PC-9 (cell line): ENCODE data around the gene GSN. TPM values are rescaled to one million over a fixed set of nuclear protein-coding genes. Genes with fewer than 3 reads are reported as not detected.

Experiments
- BruUV-seq: library from RNA; stranded (reverse); fragments of 400-500 nt; replicated peaks from 2 replicates; lab custom pipeline; 2021; lab: Mats Ljungman, UMichigan
- CTCF ChIA-PET: fragments of 300-600 bp; sonication (Branson Sonifier 250); formaldehyde crosslinking; loops from one replicate; lab custom pipeline; 2022; ENCODE audit warnings: antibody characterized with exemption; lab: Charles Lee
- POLR2A ChIA-PET: fragments of 300-600 bp; sonication (Branson Sonifier 250); formaldehyde crosslinking; loops from one replicate; lab custom pipeline; 2022; ENCODE audit warnings: antibody characterized with exemption; ENCODE audit not compliant: unreplicated experiment; lab: Charles Lee
- DNase-seq, 2 experiments: peaks; one replicate each; pipeline versions ENCODE4 v3.0.0 to v3.0.0-alpha.2; 2015 to 2022; ENCODE audit warnings: mixed read lengths in 1 of 2
- H2AFZ ChIP-seq: fragments of 200-600 bp; sonication (generic); 2 replicates; pipeline ENCODE4 v1.8.1; 2017; ENCODE audit warnings: antibody characterized with exemption
- H3F3A ChIP-seq: fragments of 200-600 bp; sonication (generic); 2 replicates; pipeline ENCODE4 v1.8.1; 2017; ENCODE audit warnings: antibody characterized with exemption, mild to moderate bottlenecking, low read depth; ENCODE audit not compliant: insufficient read depth
- H3K27ac ChIP-seq: fragments of 200-600 bp; sonication (generic); 2 replicates; pipeline ENCODE4 v1.6.1; 2016; ENCODE audit warnings: mixed run types
- H3K27me3 ChIP-seq: fragments of 200-600 bp; sonication (generic); 2 replicates; pipeline ENCODE4 v1.6.1; 2016; ENCODE audit warnings: low read depth, mixed run types; ENCODE audit not compliant: insufficient read depth
- H3K36me3 ChIP-seq: fragments of 200-600 bp; sonication (generic); 2 replicates; pipeline ENCODE4 v1.6.1; 2016; ENCODE audit warnings: low read depth, mixed run types
- H3K4me1 ChIP-seq: fragments of 200-600 bp; sonication (generic); replicated peaks from 2 replicates; pipeline ENCODE4 v1.6.1; 2016; ENCODE audit warnings: mixed run types; ENCODE audit not compliant: insufficient read depth
- H3K4me2 ChIP-seq: fragments of 200-600 bp; sonication (generic); 2 replicates; pipeline ENCODE4 v1.6.1; 2017; ENCODE audit warnings: mixed run types
- H3K4me3 ChIP-seq: fragments of 200-600 bp; sonication (generic); 2 replicates; pipeline ENCODE4 v1.6.1; 2016; ENCODE audit warnings: mixed run types
- H3K79me2 ChIP-seq: fragments of 200-600 bp; sonication (generic); 2 replicates; pipeline ENCODE4 v1.6.1; 2017; ENCODE audit warnings: low read depth, mixed run types
- H3K9me2 ChIP-seq: fragments of 200-600 bp; sonication (generic); 2 replicates; pipeline ENCODE4 v1.8.1; 2017; ENCODE audit warnings: mild to moderate bottlenecking; ENCODE audit not compliant: insufficient read depth
- H3K9me3 ChIP-seq: fragments of 200-600 bp; sonication (generic); 2 replicates; pipeline ENCODE4 v1.8.1; 2016; ENCODE audit warnings: low read depth; ENCODE audit not compliant: insufficient read depth
- H4K20me1 ChIP-seq: fragments of 200-600 bp; sonication (generic); 2 replicates; pipeline ENCODE4 v1.8.1; 2017; ENCODE audit not compliant: insufficient read depth
- EZH2 ChIP-seq: fragments of 200-600 bp; sonication (generic); IDR thresholded peaks from 2 replicates; pipeline ENCODE4 v1.8.0; 2017; ENCODE audit warnings: antibody characterized with exemption, low read depth
- intact Hi-C: fragments of 100-400 bp; cut with micrococcal nuclease; formaldehyde crosslinking; loops from one replicate; pipeline ENCODE4 v1.10.0; 2022; ENCODE audit not compliant: unreplicated experiment
- total RNA-seq: library from RNA; stranded (reverse); gene quantifications from 2 replicates; pipeline ENCODE4 v1.2.3, GENCODE V29; 2021
- TF ChIP-seq, protein P1 (sequence below): fragments of 200-600 bp; sonication (generic); conservative IDR thresholded peaks from 2 replicates; pipeline ENCODE4 v1.6.1; 2017; ENCODE audit warnings: mixed run types, antibody characterized with exemption, mild to moderate bottlenecking, moderate library complexity

Gene GSN
- total RNA-seq, 1 experiment from 2014 or later, result 135 TPM

DNA sequence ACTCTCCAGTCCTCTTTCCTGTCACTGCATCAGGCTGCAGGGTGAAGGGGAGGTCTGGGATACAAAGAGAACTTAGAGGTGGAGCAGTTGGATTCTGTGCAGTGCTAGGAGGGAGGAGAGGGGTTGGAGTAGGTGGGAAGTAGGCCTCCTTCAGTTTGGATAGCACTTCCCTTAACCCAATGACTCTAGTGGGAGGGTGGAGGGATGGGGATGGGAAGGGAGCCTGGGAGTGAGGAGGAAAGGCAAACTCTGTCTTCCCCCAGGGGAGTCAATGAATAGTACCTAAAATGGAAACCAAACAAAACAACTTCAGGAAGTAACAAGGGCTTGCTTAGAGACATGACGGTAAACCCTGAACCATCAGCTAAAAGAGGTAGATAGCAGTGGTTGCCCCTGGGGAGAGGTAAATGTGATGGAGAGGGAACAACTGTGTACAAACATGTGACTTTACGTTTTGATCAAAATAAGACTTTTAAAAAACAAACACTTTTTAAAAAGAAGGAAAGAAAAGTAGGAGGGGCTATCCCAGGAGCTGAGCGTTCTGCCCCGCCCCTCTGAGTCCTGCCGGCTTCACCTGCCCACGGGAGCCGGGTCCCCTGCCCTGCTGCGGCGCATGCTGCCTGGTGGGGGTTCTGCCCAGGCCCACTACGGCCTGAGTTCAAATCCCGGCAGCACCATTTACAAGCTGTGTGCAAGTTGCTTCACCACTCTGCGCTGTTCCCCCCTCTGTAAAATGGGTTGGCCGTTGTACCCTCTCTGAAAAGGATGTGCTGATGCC lies 30.9 kb downstream of the GSN start:
- no TSS peak for BruUV-seq
- TF ChIP-seq, protein P1, sequence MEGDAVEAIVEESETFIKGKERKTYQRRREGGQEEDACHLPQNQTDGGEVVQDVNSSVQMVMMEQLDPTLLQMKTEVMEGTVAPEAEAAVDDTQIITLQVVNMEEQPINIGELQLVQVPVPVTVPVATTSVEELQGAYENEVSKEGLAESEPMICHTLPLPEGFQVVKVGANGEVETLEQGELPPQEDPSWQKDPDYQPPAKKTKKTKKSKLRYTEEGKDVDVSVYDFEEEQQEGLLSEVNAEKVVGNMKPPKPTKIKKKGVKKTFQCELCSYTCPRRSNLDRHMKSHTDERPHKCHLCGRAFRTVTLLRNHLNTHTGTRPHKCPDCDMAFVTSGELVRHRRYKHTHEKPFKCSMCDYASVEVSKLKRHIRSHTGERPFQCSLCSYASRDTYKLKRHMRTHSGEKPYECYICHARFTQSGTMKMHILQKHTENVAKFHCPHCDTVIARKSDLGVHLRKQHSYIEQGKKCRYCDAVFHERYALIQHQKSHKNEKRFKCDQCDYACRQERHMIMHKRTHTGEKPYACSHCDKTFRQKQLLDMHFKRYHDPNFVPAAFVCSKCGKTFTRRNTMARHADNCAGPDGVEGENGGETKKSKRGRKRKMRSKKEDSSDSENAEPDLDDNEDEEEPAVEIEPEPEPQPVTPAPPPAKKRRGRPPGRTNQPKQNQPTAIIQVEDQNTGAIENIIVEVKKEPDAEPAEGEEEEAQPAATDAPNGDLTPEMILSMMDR, result no peak
- no peak for TF ChIP-seq EZH2
- intact Hi-C loops, result no loop called here
- ChIA-PET POLR2A (interaction anchor here (0.7 kb wide), 1 partner anchor 18 kb away, joined by 9 read pairs; no protein-coding TSS in a partner anchor), CTCF (no interaction called here)
- peak overlapping the region; percentile 59; the same call in 1 of the 2 replicates for H3K4me3 ChIP-seq
- no peaks in the 10 kb centered on the region for H3K36me3 ChIP-seq
- peaks cover 21% of the 10 kb centered on the region for H3K4me1 ChIP-seq
- no peaks in the 10 kb centered on the region for H3K9me3 ChIP-seq
- H4K20me1 ChIP-seq, result no peaks in the 10 kb centered on the region
- peak overlapping the region; percentile 87 for H3K4me2 ChIP-seq
- H3F3A ChIP-seq, result peaks cover 7% of the 10 kb centered on the region
- no peak for DNase-seq
- H3K27ac ChIP-seq, result no peak overlapping the region
- H3K27me3 ChIP-seq, result no peaks in the 10 kb centered on the region
- no peaks in the 10 kb centered on the region for H3K9me2 ChIP-seq
- no peaks in the 10 kb centered on the region for H3K79me2 ChIP-seq
- peak overlapping the region; percentile 80; the same call in 1 of the 2 replicates for H2AFZ ChIP-seq

DNA sequence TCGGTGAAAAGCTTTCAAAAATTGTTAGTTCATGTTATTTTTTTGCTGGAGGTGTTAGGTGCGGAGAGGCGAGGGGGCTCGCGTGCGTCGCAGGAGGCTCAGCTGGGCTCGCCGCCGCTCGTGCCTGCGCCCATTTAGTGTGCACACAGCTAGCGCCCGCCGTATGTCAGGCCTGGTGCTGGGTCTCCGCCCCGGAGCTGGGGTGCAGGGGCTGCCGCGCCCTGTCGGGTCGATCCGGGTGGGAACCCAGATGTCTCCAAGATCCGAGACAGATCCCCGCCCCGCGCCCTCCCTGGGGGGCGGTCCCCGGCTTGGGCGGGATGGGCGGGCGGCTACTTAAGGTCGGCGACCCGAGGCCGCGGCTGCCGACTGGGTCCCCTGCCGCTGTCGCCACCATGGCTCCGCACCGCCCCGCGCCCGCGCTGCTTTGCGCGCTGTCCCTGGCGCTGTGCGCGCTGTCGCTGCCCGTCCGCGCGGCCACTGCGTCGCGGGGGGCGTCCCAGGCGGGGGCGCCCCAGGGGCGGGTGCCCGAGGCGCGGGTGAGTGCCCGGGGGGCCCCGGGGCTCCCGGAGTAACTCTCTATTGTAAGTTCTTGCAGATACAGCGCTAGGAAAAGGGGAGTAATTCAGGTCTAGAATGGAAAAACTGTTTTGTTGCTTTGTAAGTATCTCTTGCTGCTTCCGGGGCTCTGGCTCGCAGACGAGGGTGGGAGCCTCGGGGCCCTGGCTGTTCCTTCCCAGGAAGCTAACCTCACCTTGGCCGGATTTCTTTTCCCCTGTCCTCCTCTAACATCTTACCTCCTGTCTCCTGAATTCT lies 31.7 kb downstream of the GSN start:
- peak overlapping the region; percentile 87 for H3K4me2 ChIP-seq
- peaks cover 21% of the 10 kb centered on the region for H3K4me1 ChIP-seq
- H4K20me1 ChIP-seq, result no peaks in the 10 kb centered on the region
- peaks cover 7% of the 10 kb centered on the region for H3F3A ChIP-seq
- no peaks in the 10 kb centered on the region for H3K9me3 ChIP-seq
- no peak overlapping the region for H3K27ac ChIP-seq
- ChIA-PET CTCF (no interaction called here), POLR2A (no interaction called here)
- peak overlapping the region; percentile 59 for H3K4me3 ChIP-seq
- peak overlapping the region; percentile 80 for H2AFZ ChIP-seq
- DNase-seq, result peak in 1 of 2 experiments; percentile 62
- no TSS peak for BruUV-seq
- H3K79me2 ChIP-seq, result no peaks in the 10 kb centered on the region
- TF ChIP-seq, protein P1, result no peak
- TF ChIP-seq EZH2, result no peak
- H3K9me2 ChIP-seq, result no peaks in the 10 kb centered on the region
- H3K36me3 ChIP-seq, result no peaks in the 10 kb centered on the region
- intact Hi-C loops, result no loop called here
- no peaks in the 10 kb centered on the region for H3K27me3 ChIP-seq

DNA sequence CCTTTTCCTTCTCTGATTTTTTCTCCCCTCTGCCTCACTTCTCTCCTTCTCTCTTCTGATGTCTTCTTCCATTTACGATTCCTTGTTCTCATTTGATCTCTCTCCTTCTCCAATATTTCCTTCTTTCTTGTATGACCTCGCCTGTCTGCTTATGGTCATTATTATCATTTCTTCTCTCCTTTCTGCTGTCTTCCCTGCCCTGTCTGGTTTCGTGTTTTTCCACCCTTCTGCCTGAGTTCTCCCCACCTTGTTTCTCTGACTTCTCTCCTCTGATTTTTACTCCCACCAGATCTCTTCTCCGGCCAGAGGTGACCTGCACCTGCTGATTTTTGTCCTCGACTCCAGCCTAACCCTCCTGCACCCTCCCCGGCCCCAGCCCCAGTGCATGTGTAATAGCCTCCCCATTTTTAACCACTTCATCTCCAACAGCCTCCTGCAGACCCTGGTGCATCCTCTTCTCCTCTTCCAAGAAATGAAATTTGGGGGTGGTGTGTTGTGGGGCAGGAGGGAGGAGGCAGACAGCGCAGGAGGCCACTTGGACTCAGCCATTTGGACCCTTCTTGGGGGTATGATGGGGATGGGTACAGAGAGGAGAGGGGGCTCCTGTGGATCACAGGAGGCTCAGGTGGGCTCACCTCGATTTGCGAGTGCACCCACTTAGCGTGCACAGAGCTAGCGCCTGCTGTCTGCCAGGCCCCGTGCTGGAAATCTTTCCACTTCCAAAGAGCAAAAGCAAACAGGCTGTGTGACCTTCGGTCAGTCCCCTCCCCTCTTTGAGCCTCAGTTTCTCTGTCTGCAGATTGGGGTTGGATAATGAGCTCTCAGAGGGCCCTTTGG lies 32.5 kb downstream of the GSN start:
- no peaks in the 10 kb centered on the region for H3K36me3 ChIP-seq
- H3K4me1 ChIP-seq, result peaks cover 16% of the 10 kb centered on the region
- H3K9me2 ChIP-seq, result no peaks in the 10 kb centered on the region
- no peaks in the 10 kb centered on the region for H3K27me3 ChIP-seq
- ChIA-PET CTCF (no interaction called here), POLR2A (no interaction called here)
- H3K4me3 ChIP-seq, result peak overlapping the region; percentile 59
- no peaks in the 10 kb centered on the region for H4K20me1 ChIP-seq
- BruUV-seq, result TSS peak; percentile 45
- H2AFZ ChIP-seq, result peak overlapping the region; percentile 80
- H3K27ac ChIP-seq, result no peak overlapping the region
- TF ChIP-seq EZH2, result no peak
- TF ChIP-seq, protein P1, result no peak
- no peak for DNase-seq
- peaks cover 7% of the 10 kb centered on the region for H3F3A ChIP-seq
- intact Hi-C loops, result no loop called here
- H3K79me2 ChIP-seq, result no peaks in the 10 kb centered on the region
- no peaks in the 10 kb centered on the region for H3K9me3 ChIP-seq
- peak overlapping the region; percentile 87 for H3K4me2 ChIP-seq
